ENCODE results near the gene MYO1D.
A peak's percentile ranks its signal among the peaks of the same experiment; 100 is the strongest.
"Not testable (repeated sequence)": the region's sequence is repeated elsewhere in the genome, so short reads cannot be mapped to it uniquely, and the experiment has no call there.

Gene MYO1D

GRCh38 chr17:32854832-32855389 is 22.0 kb downstream of the MYO1D start:
- DNase-seq (ENCODE audit: low spot score): no peak

- no peak for DNase-seq (ENCODE audit: low spot score)
Measured at GRCh38 chr17:32854207-32854606, 22.7 kb downstream of the MYO1D start.

- no peak for DNase-seq (ENCODE audit: low spot score)
Measured at GRCh38 chr17:32852811-32853210, 24.1 kb downstream of the MYO1D start.

- DNase-seq (ENCODE audit: low spot score): no peak
Measured at GRCh38 chr17:32849879-32850278, 27.0 kb downstream of the MYO1D start.

- no peak for DNase-seq (ENCODE audit: low spot score)
Measured at GRCh38 chr17:32847977-32848376, 28.9 kb downstream of the MYO1D start.

- no peak for DNase-seq (ENCODE audit: low spot score)
Measured at GRCh38 chr17:32846143-32846542, 30.8 kb downstream of the MYO1D start.

- no peak for DNase-seq (ENCODE audit: low spot score)
Measured at GRCh38 chr17:32840241-32840640, 36.7 kb downstream of the MYO1D start.

- DNase-seq (ENCODE audit: low spot score): no peak
Measured at GRCh38 chr17:32836527-32836926, 40.4 kb downstream of the MYO1D start.

- no peak for DNase-seq (ENCODE audit: low spot score)
Measured at GRCh38 chr17:32835291-32835761, 41.6 kb downstream of the MYO1D start.

GRCh38 chr17:32834104-32834503 is 42.8 kb downstream of the MYO1D start:
- no peak for DNase-seq (ENCODE audit: low spot score)

- DNase-seq (ENCODE audit: low spot score): no peak
Measured at GRCh38 chr17:32833526-32833925, 43.4 kb downstream of the MYO1D start.

- DNase-seq (ENCODE audit: low spot score): no peak
Measured at GRCh38 chr17:32833076-32833475, 43.8 kb downstream of the MYO1D start.

GRCh38 chr17:32831627-32832243 is 45.2 kb downstream of the MYO1D start:
- no peak for DNase-seq (ENCODE audit: low spot score)

GRCh38 chr17:32831223-32831622 is 45.7 kb downstream of the MYO1D start:
- DNase-seq (ENCODE audit: low spot score): no peak

GRCh38 chr17:32828822-32829221 is 48.1 kb downstream of the MYO1D start:
- no peak for DNase-seq (ENCODE audit: low spot score)

- DNase-seq (ENCODE audit: low spot score): no peak
Measured at GRCh38 chr17:32827227-32827626, 49.7 kb downstream of the MYO1D start.

- DNase-seq (ENCODE audit: low spot score): no peak
Measured at GRCh38 chr17:32826076-32826475, 50.8 kb downstream of the MYO1D start.

GRCh38 chr17:32824334-32824733 is 52.6 kb downstream of the MYO1D start:
- DNase-seq (ENCODE audit: low spot score): no peak

GRCh38 chr17:32822996-32823395 is 53.9 kb downstream of the MYO1D start:
- DNase-seq (ENCODE audit: low spot score): no peak

GRCh38 chr17:32821987-32822934 is 54.7 kb downstream of the MYO1D start:
- DNase-seq (ENCODE audit: low spot score): not testable (repeated sequence)

- no peak for DNase-seq (ENCODE audit: low spot score)
Measured at GRCh38 chr17:32820440-32820839, 56.5 kb downstream of the MYO1D start.

- no peak for DNase-seq (ENCODE audit: low spot score)
Measured at GRCh38 chr17:32819787-32820186, 57.1 kb downstream of the MYO1D start.

GRCh38 chr17:32819035-32819434 is 57.9 kb downstream of the MYO1D start:
- peak; percentile 2 for DNase-seq (ENCODE audit: low spot score)

Data from Ammon's horn (tissue), 1 donor.